IgD-negative memory B cell (primary cell): Measurements from ENCODE around the gene NTNG2. TPM values are rescaled to one million over a fixed set of nuclear protein-coding genes. Genes with fewer than 3 reads are reported as not detected.

Experiments used
- H3K27ac Mint-ChIP-seq, 3 donors: one replicate each; pipeline ENCODE4 v1.8.0; 2020 to 2022; ENCODE audit warnings: mild to moderate bottlenecking in 3 of 3, mixed read lengths in 3 of 3, moderate library complexity in 1 of 3
- H3K27me3 Mint-ChIP-seq: one replicate; pipeline ENCODE4 v1.8.0; 2021; ENCODE audit warnings: mixed read lengths
- H3K36me3 Mint-ChIP-seq: one replicate; pipeline ENCODE4 v1.8.0; 2020; ENCODE audit warnings: mild to moderate bottlenecking, mixed read lengths
- H3K4me1 Mint-ChIP-seq, 3 donors: one replicate each; pipeline ENCODE4 v1.8.0; 2020 to 2022; ENCODE audit warnings: mixed read lengths in 3 of 3, mild to moderate bottlenecking in 1 of 3
- H3K4me3 Mint-ChIP-seq, 4 donors: one replicate each; pipeline ENCODE4 v1.8.0; 2020 to 2022; ENCODE audit warnings: mild to moderate bottlenecking in 4 of 4, mixed read lengths in 4 of 4, moderate library complexity in 3 of 4
- H3K9me3 Mint-ChIP-seq, 3 donors: one replicate each; pipeline ENCODE4 v1.8.0; 2020 to 2021; ENCODE audit warnings: mixed read lengths in 3 of 3, mild to moderate bottlenecking in 1 of 3
- polyA plus RNA-seq: library from polyadenylated mRNA; unstranded; fragments of 300-500 nt; fragmentation: Illumina TruSeq; gene quantifications from one replicate; pipeline ENCODE4 v1.2.3, GENCODE V29; 2021

Gene NTNG2
- polyA plus RNA-seq, 1 donor from 2014 or later, result 0.84 TPM

DNA sequence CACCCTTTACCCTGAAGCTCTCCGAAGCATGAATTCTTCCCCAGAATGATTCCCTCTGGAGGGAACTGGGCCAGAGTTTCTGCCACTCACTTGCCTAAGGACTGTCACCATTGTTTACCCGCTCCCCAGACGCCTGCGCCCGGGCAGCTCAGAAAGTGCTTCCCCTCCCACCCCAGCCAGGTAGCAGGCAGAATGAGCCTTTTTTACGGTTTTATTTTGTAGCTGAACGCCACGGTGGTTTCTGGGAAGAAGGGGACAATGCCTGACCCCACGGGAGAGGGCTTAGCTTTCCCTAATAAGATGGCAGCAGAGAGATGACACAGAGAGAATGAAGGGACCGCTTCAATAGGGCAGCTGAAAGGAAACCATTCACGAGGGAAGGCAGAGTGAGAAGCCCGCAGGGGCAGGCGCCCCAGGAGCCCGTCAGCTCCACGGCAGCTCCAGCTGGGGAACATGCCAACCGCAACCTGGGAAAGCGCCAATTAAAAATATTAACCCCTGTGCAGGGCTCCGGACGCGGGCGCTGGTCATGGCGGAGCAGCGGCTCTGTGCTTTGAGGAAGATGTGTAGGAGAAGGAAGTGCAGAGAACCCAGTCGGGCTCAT is 20.4 kb upstream of the NTNG2 start:
- Mint-ChIP-seq H3K9me3 (peaks cover 0 to 2% (median 0%) of the 10 kb centered on the region in 3 donors), H3K36me3 (no peaks in the 10 kb centered on the region), H3K27me3 (peaks cover 40% of the 10 kb centered on the region), H3K4me3 (peak overlapping the region in 3 of 4 donors; percentile 67 to 78 (median 70)), H3K4me1 (peaks cover 0 to 4% (median 1%) of the 10 kb centered on the region in 3 donors), H3K27ac (peak overlapping the region in 1 of 3 donors; percentile 58)

- H3K27ac Mint-ChIP-seq, result no peak overlapping the region
Observed at GRCh38 chr9:132141948-132142594, 19.8 kb upstream of the NTNG2 start.

DNA sequence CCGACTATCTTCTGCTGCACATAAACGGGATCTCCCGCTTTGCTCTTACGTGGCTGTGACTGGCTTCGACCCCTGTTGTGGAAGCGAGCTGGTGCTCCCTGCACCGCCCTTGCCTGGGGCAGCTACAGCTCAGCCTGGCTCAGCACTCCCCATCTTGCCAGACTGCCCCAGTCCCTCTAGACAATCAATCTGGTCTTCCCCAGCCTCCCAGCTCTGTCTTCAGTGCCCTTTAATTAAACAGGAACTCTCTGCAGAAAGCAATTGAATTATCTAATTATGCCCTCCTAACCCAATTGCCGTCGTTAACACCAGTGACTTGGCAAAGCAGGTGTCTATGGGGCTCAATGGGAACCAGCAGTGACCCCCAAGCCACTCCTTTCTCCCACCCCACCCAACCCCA is 18.9 kb upstream of the NTNG2 start:
- Mint-ChIP-seq H3K4me1 (peaks cover 0 to 4% (median 1%) of the 10 kb centered on the region in 3 donors), H3K9me3 (peaks cover 0 to 2% (median 0%) of the 10 kb centered on the region in 3 donors), H3K4me3 (no peak overlapping the region), H3K27me3 (peaks cover 41% of the 10 kb centered on the region), H3K27ac (no peak overlapping the region), H3K36me3 (no peaks in the 10 kb centered on the region)

More at GRCh38 chr9:132141948-132142594, 19.8 kb upstream of the NTNG2 start:
- peak overlapping the region in 1 of 4 donors; percentile 39 for H3K4me3 Mint-ChIP-seq
- H3K4me1 Mint-ChIP-seq, result peaks cover 0 to 4% (median 1%) of the 10 kb centered on the region in 3 donors
- peaks cover 0 to 2% (median 0%) of the 10 kb centered on the region in 3 donors for H3K9me3 Mint-ChIP-seq
- H3K27me3 Mint-ChIP-seq, result peaks cover 44% of the 10 kb centered on the region
- H3K36me3 Mint-ChIP-seq, result no peaks in the 10 kb centered on the region

DNA sequence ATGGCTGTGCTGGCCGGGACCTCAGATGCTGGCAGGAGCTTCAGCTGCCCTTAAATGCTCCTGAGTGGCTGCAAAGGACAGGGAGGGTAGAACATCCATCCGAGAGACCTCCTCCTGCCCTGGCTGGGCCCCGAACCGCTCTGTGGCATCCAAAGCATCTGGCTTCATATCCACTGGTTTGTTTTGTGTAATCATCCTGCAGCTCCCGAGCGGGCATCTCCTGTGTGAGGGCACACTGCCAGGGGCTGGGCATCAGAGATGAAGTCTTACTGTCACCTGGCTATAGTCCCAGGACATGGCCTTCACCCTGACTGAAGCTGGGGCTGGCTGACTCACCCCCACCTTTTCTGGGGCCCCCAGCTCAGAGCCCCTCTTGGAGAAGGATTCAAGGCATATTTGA is 18.5 kb upstream of the NTNG2 start:
- Mint-ChIP-seq H3K27me3 (peaks cover 45% of the 10 kb centered on the region), H3K9me3 (peaks cover 0 to 2% (median 0%) of the 10 kb centered on the region in 3 donors), H3K36me3 (no peaks in the 10 kb centered on the region), H3K4me3 (no peak overlapping the region), H3K4me1 (peaks cover 0 to 4% (median 1%) of the 10 kb centered on the region in 3 donors), H3K27ac (no peak overlapping the region)

- H3K27me3 Mint-ChIP-seq, result peaks cover 46% of the 10 kb centered on the region
- H3K36me3 Mint-ChIP-seq, result no peaks in the 10 kb centered on the region
- H3K27ac Mint-ChIP-seq, result no peak overlapping the region
- H3K4me1 Mint-ChIP-seq, result peaks cover 0 to 4% (median 1%) of the 10 kb centered on the region in 3 donors
- no peak overlapping the region for H3K4me3 Mint-ChIP-seq
- H3K9me3 Mint-ChIP-seq, result peaks cover 0 to 2% (median 0%) of the 10 kb centered on the region in 3 donors
Observed at GRCh38 chr9:132144708-132145365, 17.0 kb upstream of the NTNG2 start.

GRCh38 chr9:132146039-132146438 is 15.8 kb upstream of the NTNG2 start:
- Mint-ChIP-seq H3K9me3 (peaks cover 0 to 2% (median 0%) of the 10 kb centered on the region in 3 donors), H3K4me3 (no peak overlapping the region), H3K27me3 (peaks cover 40% of the 10 kb centered on the region), H3K4me1 (peaks cover 0 to 4% (median 1%) of the 10 kb centered on the region in 3 donors), H3K27ac (no peak overlapping the region), H3K36me3 (no peaks in the 10 kb centered on the region)

DNA sequence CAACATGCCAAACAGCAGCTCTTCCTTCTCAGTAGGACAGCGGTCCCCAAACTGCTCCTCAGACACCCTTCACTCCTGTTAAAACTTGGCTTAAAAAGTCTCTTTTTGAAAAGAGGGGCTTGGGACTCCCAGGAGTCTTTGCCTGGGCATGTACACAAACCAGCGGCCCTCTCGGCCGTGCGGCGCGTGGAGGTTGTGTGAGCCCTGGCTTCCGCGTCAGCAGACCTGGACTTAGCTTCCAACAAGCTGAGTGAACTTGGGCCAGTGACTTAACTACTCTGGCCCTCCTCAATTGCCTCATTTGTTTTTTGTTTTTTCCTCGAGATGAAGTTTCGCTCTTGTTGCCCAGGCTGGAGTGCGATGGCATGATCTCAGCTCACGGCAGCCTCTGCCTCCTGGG is 15.3 kb upstream of the NTNG2 start:
- Mint-ChIP-seq H3K27ac (no peak overlapping the region), H3K9me3 (peaks cover 0 to 2% (median 0%) of the 10 kb centered on the region in 3 donors), H3K4me1 (peaks cover 0 to 1% (median 0%) of the 10 kb centered on the region in 3 donors), H3K4me3 (no peak overlapping the region), H3K36me3 (no peaks in the 10 kb centered on the region), H3K27me3 (peaks cover 35% of the 10 kb centered on the region)

- H3K9me3 Mint-ChIP-seq, result peaks cover 0 to 2% (median 0%) of the 10 kb centered on the region in 3 donors
- no peak overlapping the region for H3K27ac Mint-ChIP-seq
- H3K4me1 Mint-ChIP-seq, result peaks cover 0 to 1% (median 0%) of the 10 kb centered on the region in 3 donors
- H3K27me3 Mint-ChIP-seq, result peaks cover 29% of the 10 kb centered on the region
- no peaks in the 10 kb centered on the region for H3K36me3 Mint-ChIP-seq
- no peak overlapping the region for H3K4me3 Mint-ChIP-seq
Observed at GRCh38 chr9:132147331-132147730, 14.5 kb upstream of the NTNG2 start.

- H3K9me3 Mint-ChIP-seq, result peaks cover 0 to 2% (median 0%) of the 10 kb centered on the region in 3 donors
- H3K27me3 Mint-ChIP-seq, result peaks cover 31% of the 10 kb centered on the region
- H3K4me3 Mint-ChIP-seq, result no peak overlapping the region
- H3K36me3 Mint-ChIP-seq, result no peaks in the 10 kb centered on the region
- peaks cover 0 to 1% (median 0%) of the 10 kb centered on the region in 3 donors for H3K4me1 Mint-ChIP-seq
- no peak overlapping the region for H3K27ac Mint-ChIP-seq
Observed at GRCh38 chr9:132147839-132148238, 14.0 kb upstream of the NTNG2 start.

DNA sequence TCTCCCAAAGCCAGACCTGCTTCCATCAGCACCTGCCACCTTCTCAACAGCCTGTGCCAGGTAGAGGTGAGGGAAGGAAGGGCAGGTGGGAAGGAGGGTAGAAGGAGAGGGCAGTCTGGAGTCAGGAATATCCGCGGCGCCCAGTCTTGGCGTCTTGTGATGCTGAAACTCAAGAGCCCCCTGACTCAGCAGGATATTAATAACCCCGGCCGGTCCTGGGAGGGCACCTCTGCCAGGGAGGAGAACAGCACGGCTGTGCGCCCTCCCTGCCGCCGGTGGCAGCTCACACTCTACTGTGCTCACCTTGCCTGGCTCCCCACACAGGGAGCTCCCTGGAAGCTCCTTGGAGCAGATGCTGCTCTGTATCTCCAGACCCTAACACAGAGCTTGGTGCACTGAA is 11.6 kb upstream of the NTNG2 start:
- Mint-ChIP-seq H3K4me1 (no peaks in the 10 kb centered on the region), H3K27ac (no peak overlapping the region), H3K27me3 (peaks cover 35% of the 10 kb centered on the region), H3K9me3 (no peaks in the 10 kb centered on the region), H3K36me3 (no peaks in the 10 kb centered on the region), H3K4me3 (no peak overlapping the region)

DNA sequence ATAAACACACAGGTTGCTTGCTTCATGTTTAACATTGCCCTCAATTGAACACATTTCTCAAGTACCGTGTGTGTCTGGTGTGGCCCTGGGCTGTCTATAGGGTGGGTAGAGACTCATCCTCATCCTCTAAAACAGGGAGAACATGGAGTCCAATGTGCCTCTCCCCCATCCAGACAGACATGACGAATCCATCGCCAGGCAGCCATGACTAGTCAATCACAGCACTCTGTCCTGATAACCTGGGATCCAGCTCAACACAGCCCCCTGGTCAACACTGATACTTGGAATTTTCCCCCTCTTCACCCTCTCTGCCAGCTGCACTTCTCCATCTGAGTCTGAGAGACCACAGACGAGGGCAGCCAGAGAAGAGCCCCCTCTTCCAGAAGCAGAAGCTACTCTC is 10.7 kb upstream of the NTNG2 start:
- no peaks in the 10 kb centered on the region for H3K4me1 Mint-ChIP-seq
- H3K27me3 Mint-ChIP-seq, result peaks cover 36% of the 10 kb centered on the region
- H3K36me3 Mint-ChIP-seq, result no peaks in the 10 kb centered on the region
- H3K9me3 Mint-ChIP-seq, result no peaks in the 10 kb centered on the region
- H3K4me3 Mint-ChIP-seq, result no peak overlapping the region
- H3K27ac Mint-ChIP-seq, result no peak overlapping the region

GRCh38 chr9:132152231-132152630 is 9.6 kb upstream of the NTNG2 start:
- Mint-ChIP-seq H3K36me3 (no peaks in the 10 kb centered on the region), H3K4me1 (no peaks in the 10 kb centered on the region), H3K4me3 (no peak overlapping the region), H3K27me3 (peaks cover 28% of the 10 kb centered on the region), H3K9me3 (no peaks in the 10 kb centered on the region), H3K27ac (peak overlapping the region in 1 of 3 donors; percentile 59)

- Mint-ChIP-seq H3K4me1 (no peaks in the 10 kb centered on the region), H3K4me3 (no peak overlapping the region), H3K27ac (no peak overlapping the region), H3K36me3 (no peaks in the 10 kb centered on the region), H3K27me3 (peaks cover 23% of the 10 kb centered on the region), H3K9me3 (no peaks in the 10 kb centered on the region)
Observed at GRCh38 chr9:132154863-132155567, 6.8 kb upstream of the NTNG2 start.

DNA sequence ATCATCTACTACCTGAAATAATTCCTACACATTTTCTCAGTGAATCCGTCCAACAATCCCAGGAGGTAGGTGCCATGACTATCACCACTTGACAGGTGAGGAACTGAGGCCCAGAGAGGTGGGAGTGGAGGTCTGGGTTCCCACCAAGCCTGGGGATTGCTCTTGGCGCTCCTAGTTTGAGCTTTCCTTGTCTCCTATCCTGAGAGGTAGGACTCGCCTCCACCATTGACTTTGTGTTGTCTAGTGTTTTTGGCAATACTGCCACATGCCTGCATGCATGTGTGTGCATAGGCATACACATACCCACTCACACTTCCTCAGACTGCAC is 6.3 kb upstream of the NTNG2 start:
- H3K4me3 Mint-ChIP-seq, result no peak overlapping the region

GRCh38 chr9:132156262-132156661 is 5.6 kb upstream of the NTNG2 start:
- Mint-ChIP-seq H3K9me3 (no peaks in the 10 kb centered on the region), H3K27me3 (peaks cover 22% of the 10 kb centered on the region), H3K36me3 (no peaks in the 10 kb centered on the region), H3K4me3 (no peak overlapping the region), H3K27ac (no peak overlapping the region), H3K4me1 (no peaks in the 10 kb centered on the region)

More for the DNA sequence above, 6.3 kb upstream of the NTNG2 start:
- H3K36me3 Mint-ChIP-seq, result no peaks in the 10 kb centered on the region
- H3K27me3 Mint-ChIP-seq, result peaks cover 22% of the 10 kb centered on the region
- H3K4me1 Mint-ChIP-seq, result no peaks in the 10 kb centered on the region
- no peaks in the 10 kb centered on the region for H3K9me3 Mint-ChIP-seq
- H3K27ac Mint-ChIP-seq, result no peak overlapping the region
